Measurements from ENCODE around the gene CIDEC.

The CIDEC gene

DNA sequence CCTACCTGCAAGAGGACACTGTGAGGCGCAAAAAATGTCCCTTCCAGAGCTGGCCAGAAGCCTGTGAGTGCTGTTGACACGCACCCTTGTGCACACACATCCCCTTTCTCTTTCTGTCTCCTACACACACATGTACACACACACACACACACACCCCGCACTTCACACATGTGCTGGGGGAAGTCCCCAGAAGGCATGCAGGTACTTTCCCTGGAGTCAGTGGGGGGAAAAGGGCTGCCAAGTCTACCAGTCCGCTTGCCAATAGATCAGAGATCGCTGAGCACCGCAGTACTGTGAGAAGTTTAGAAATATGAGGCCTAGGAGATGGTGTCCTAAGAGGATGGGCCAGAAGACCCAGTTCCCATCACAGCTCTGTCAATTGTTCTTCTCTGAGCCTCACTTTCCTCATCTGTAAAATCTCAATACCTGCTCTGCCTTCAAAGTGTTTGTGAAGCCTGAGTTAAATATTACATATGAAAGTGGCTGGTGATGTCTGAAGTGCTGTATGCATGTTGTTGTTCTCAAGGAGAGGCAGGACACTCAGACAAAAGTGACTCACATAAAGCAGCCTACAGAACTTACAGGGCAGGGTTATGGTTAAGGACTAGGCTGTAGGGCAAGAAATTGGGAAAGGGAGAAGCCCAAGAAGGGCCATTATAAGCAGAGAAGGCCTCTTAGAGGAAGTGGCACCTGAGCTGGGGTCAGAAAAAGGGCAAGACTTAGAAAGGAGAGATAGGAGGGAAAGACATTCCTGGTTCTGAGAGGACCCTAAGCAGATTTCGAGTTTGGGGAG lies 29.4 kb upstream of the CIDEC start:
- in situ Hi-C loops (cut with MboI; ENCODE audit: low pct_unique_long_range_greater_than_20kb, low sequenced_read_pairs, unreplicated experiment) = no loop called here
- DNase-seq (ENCODE audit: low spot score) = no peak
- TF ChIP-seq, protein P1, sequence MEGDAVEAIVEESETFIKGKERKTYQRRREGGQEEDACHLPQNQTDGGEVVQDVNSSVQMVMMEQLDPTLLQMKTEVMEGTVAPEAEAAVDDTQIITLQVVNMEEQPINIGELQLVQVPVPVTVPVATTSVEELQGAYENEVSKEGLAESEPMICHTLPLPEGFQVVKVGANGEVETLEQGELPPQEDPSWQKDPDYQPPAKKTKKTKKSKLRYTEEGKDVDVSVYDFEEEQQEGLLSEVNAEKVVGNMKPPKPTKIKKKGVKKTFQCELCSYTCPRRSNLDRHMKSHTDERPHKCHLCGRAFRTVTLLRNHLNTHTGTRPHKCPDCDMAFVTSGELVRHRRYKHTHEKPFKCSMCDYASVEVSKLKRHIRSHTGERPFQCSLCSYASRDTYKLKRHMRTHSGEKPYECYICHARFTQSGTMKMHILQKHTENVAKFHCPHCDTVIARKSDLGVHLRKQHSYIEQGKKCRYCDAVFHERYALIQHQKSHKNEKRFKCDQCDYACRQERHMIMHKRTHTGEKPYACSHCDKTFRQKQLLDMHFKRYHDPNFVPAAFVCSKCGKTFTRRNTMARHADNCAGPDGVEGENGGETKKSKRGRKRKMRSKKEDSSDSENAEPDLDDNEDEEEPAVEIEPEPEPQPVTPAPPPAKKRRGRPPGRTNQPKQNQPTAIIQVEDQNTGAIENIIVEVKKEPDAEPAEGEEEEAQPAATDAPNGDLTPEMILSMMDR (IDR thresholded peaks at IDR 0.05; ENCODE audit: extremely low read depth, insufficient read depth, missing control alignments) = no peak

DNA sequence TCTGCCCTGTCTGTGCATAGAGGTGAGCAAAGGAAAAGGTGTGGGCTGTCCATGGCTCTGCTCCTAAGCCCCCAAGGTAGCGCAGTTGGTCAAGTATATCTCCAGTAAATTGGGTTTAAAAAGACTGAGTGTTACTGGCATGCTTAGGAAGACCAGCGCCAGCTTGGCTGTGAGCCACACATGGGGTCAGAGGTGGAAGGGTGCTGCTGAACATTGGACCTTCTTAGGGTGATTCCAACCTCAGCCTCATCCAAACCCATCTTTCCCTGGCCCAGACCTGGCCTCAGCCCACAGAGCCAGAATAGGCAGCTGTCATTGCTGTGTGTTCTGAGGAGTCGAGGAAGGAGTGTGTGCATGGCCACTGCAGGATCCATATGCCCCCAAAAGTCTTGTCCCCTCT lies 28.2 kb upstream of the CIDEC start:
- DNase-seq (ENCODE audit: low spot score) = no peak
- TF ChIP-seq, protein P1 (IDR thresholded peaks at IDR 0.05; ENCODE audit: extremely low read depth, insufficient read depth, missing control alignments) = no peak
- in situ Hi-C loops (cut with MboI; ENCODE audit: low pct_unique_long_range_greater_than_20kb, low sequenced_read_pairs, unreplicated experiment) = no loop called here

DNA sequence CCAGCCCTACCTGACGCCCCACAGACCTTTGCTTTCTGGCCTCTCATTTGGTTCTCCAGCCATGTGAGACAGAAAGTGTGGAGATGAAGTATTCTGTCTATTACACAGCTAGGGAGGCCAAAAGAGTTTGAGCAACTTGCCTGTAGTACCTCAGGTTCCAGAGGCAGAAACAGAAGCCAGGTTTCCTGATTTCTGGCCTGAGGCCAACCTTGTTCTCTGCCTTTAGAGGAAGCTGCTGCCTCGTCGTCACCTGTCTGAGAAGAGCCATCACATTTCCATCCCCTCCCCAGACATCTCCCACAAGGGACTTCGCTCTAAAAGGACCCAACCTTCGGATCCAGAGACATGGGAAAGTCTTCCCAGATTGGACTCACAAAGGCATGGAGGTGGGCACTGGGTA lies 26.4 kb upstream of the CIDEC start:
- TF ChIP-seq, protein P1 (IDR thresholded peaks at IDR 0.05; ENCODE audit: extremely low read depth, insufficient read depth, missing control alignments) = no peak
- in situ Hi-C loops (cut with MboI; ENCODE audit: low pct_unique_long_range_greater_than_20kb, low sequenced_read_pairs, unreplicated experiment) = no loop called here
- DNase-seq (ENCODE audit: low spot score) = no peak

DNA sequence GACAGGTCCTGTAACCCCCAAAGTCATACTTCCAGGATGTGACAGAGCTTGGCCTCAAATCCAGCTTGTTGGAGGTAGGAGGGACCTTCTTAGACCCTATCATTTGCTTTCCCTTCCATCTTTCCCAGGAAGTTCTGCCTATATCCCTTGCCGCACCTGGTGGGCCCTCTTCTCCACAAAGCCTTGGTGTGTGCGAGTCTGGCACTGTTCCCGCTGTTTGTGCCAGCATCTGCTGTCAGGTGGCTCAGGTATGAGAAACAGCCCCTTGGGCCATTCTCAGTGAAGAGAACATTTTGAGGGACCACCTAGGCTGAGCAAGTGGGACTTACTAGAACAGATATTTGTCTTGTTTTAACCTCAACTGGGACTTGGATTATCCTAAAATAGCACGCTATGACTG lies 23.9 kb upstream of the CIDEC start:
- in situ Hi-C loops (cut with MboI; ENCODE audit: low pct_unique_long_range_greater_than_20kb, low sequenced_read_pairs, unreplicated experiment) = no loop called here
- TF ChIP-seq, protein P1 (IDR thresholded peaks at IDR 0.05; ENCODE audit: extremely low read depth, insufficient read depth, missing control alignments) = no peak
- DNase-seq (ENCODE audit: low spot score) = no peak

DNA sequence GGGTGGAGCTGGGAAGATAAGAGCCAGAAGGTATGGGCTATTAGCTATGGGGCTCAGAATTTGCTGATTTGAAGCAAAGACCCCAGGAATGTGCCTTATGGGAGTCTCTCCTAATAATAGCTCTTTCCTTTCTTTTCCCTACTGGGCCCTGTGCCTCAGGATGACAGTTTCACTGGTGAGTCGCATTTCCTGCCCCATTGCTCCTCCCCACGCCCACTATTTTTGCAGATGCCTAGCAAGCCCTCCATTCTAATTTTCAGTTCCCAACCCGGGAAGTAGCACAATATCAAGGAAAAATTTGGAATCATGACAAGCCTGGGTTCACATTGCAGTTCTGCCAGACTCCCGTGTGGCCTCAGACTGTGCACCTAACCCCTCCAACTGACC lies 23.2 kb upstream of the CIDEC start:
- in situ Hi-C loops (cut with MboI; ENCODE audit: low pct_unique_long_range_greater_than_20kb, low sequenced_read_pairs, unreplicated experiment) = no loop called here
- no peak for DNase-seq (ENCODE audit: low spot score)
- TF ChIP-seq, protein P1 (IDR thresholded peaks at IDR 0.05; ENCODE audit: extremely low read depth, insufficient read depth, missing control alignments) = no peak

DNA sequence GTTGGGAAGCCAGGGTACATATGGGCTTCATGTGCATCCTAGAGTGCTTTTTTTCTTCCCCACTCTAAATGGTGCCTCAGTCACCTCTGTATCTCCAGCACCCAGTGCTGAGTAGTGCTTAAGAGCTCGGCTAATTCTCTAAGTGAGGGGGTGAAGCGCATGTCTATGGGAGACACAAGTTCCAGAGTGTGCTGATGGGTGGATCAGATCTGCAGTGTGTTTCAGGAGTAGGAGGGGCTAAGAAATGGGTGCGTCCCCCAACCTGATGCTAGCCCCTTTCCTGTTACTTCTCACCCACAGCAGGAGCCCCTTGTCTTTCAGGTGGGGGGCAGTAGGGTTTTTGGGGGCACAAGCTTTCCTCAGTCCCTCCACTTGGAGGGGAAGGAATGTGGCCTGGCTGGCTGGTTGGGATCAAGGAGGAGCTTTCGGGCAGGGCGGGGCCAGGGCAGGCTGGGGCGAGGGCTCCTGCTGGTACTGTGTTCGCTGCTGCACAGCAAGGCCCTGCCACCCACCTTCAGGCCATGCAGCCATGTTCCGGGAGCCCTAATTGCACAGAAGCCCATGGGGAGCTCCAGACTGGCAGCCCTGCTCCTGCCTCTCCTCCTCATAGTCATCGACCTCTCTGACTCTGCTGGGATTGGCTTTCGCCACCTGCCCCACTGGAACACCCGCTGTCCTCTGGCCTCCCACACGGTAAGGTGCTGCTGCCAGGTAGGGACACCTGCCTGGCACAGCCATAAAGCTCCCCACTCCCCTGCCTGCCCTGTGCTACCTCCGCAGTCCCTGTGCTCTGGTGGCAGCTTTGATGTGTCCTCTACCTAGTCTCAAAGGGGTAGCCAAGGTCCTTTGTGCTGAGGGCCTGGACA lies 22.6 kb upstream of the CIDEC start, which contains the start of gene IL17RE:
Gene IL17RE (plus strand): TSS at position 477 of the 866 bp plus-strand sequence. CDS start 85 bp downstream, at position 562.
- no peak for DNase-seq (ENCODE audit: low spot score)
- TF ChIP-seq, protein P1 (IDR thresholded peaks at IDR 0.05; ENCODE audit: extremely low read depth, insufficient read depth, missing control alignments) = no peak
- in situ Hi-C loops (cut with MboI; ENCODE audit: low pct_unique_long_range_greater_than_20kb, low sequenced_read_pairs, unreplicated experiment) = no loop called here

Measured in GM13977 (cell line).